ENCODE data around the gene EFCAB6.

Gene EFCAB6

GRCh38 chr22:43483669-43484068 lies 328.4 kb downstream of the EFCAB6 start:
- no peak for DNase-seq (ENCODE audit: low spot score)
- TF ChIP-seq CTCF (conservative IDR thresholded peaks at IDR 0.05; ENCODE audit: low read depth), result no peak
- no peak overlapping the region for H3K27ac ChIP-seq
- ChIA-PET POLR2A (ENCODE audit: low non-redundant PET) (no interaction called here), CTCF (no interaction called here)

- CTCF ChIA-PET, result no interaction called here
- H3K27ac ChIP-seq, result no peak overlapping the region
- no peak for TF ChIP-seq CTCF (conservative IDR thresholded peaks at IDR 0.05; ENCODE audit: low read depth)
- POLR2A ChIA-PET (ENCODE audit: low non-redundant PET), result no interaction called here
- no peak for DNase-seq (ENCODE audit: low spot score)
These were observed 328.8 kb downstream of the EFCAB6 start for GRCh38 chr22:43483266-43483665.

- ChIA-PET CTCF (no interaction called here), POLR2A (ENCODE audit: low non-redundant PET) (no interaction called here)
- H3K27ac ChIP-seq, result no peak overlapping the region
- no peak for TF ChIP-seq CTCF (conservative IDR thresholded peaks at IDR 0.05; ENCODE audit: low read depth)
- DNase-seq (ENCODE audit: low spot score), result no peak
These were observed 329.8 kb downstream of the EFCAB6 start for GRCh38 chr22:43482318-43482625.

- no peak overlapping the region for H3K27ac ChIP-seq
- DNase-seq (ENCODE audit: low spot score), result no peak
- TF ChIP-seq CTCF (conservative IDR thresholded peaks at IDR 0.05; ENCODE audit: low read depth), result no peak
- ChIA-PET CTCF (interaction anchor here (0.6 kb wide), 2 partner anchors 32 to 247 kb away, joined by 4 to 5 read pairs; no protein-coding TSS in a partner anchor), POLR2A (ENCODE audit: low non-redundant PET) (no interaction called here)
These were observed 330.4 kb downstream of the EFCAB6 start for GRCh38 chr22:43481568-43482317.

GRCh38 chr22:43479962-43480361 lies 332.1 kb downstream of the EFCAB6 start:
- CTCF ChIA-PET, result no interaction called here

GRCh38 chr22:43479301-43479950 lies 332.7 kb downstream of the EFCAB6 start:
- CTCF ChIA-PET, result no interaction called here
- no peak for TF ChIP-seq CTCF (conservative IDR thresholded peaks at IDR 0.05; ENCODE audit: low read depth)
- no peak for DNase-seq (ENCODE audit: low spot score)
- POLR2A ChIA-PET (ENCODE audit: low non-redundant PET), result no interaction called here
- no peak overlapping the region for H3K27ac ChIP-seq

More at GRCh38 chr22:43479962-43480361, 332.1 kb downstream of the EFCAB6 start:
- H3K27ac ChIP-seq, result no peak overlapping the region
- DNase-seq (ENCODE audit: low spot score), result no peak
- POLR2A ChIA-PET (ENCODE audit: low non-redundant PET), result no interaction called here
- TF ChIP-seq CTCF (conservative IDR thresholded peaks at IDR 0.05; ENCODE audit: low read depth), result no peak

All from RWPE1 (cell line).